DOHH2 (cell line): ENCODE results near the gene LRRC74B.

Experiments used
- EZH2phosphoT487 ChIP-seq: fragments of 200-600 bp; sonication (generic); IDR thresholded peaks from 2 replicates; pipeline ENCODE4 v1.6.1; 2017; ENCODE audit warnings: borderline replicate concordance, mild to moderate bottlenecking, antibody characterized with exemption, low read length, moderate library complexity, mixed read lengths
- TF ChIP-seq, protein P1 (sequence below): fragments of 200-600 bp; sonication (generic); IDR thresholded peaks from one replicate; pipeline ENCODE4 v1.5.1; 2014; ENCODE audit warnings: antibody characterized with exemption, mild to moderate bottlenecking, low read depth, low read length; ENCODE audit not compliant: poor library complexity, severe bottlenecking

DNA sequence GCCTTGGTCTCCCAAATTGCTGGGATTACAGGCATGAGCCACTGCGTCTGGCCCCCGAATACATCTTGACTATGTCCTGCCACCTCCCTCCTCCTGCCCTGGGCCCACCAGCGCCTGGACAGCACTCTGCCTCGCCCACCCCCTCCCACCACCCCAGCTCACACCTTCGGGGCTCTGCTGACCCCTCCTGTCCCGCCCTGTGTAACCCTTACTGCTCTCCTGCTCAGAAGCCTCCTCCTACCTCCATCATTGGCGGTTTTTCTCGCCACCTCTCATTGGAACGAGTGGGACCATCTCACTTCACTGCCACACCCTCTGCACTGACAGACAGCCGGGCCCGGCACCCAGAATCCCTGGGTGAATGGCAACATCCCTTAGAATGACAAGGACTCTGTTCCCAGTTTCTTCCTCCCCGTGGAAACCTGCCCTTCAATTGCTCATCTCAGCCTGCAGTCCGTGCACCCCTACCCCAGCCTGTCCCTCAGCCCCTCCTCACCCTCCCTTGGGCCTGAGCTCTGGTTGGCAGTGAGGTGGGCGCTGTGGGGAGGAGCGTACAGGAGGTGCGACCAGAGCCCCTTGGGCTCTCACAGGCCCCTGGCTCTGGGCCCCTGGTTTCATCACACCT, 32.2 kb downstream of the LRRC74B start:
- TF ChIP-seq, protein P1, sequence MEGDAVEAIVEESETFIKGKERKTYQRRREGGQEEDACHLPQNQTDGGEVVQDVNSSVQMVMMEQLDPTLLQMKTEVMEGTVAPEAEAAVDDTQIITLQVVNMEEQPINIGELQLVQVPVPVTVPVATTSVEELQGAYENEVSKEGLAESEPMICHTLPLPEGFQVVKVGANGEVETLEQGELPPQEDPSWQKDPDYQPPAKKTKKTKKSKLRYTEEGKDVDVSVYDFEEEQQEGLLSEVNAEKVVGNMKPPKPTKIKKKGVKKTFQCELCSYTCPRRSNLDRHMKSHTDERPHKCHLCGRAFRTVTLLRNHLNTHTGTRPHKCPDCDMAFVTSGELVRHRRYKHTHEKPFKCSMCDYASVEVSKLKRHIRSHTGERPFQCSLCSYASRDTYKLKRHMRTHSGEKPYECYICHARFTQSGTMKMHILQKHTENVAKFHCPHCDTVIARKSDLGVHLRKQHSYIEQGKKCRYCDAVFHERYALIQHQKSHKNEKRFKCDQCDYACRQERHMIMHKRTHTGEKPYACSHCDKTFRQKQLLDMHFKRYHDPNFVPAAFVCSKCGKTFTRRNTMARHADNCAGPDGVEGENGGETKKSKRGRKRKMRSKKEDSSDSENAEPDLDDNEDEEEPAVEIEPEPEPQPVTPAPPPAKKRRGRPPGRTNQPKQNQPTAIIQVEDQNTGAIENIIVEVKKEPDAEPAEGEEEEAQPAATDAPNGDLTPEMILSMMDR = no peak
- no peak for TF ChIP-seq EZH2phosphoT487
